Cerebellar cortex (tissue), 1 donor: ENCODE data around the gene ATXN2L.
"Not testable (repeated sequence)": the region's sequence is repeated elsewhere in the genome, so short reads cannot be mapped to it uniquely, and the experiment has no call there.

Experiments
- DNase-seq: peaks from one replicate; pipeline ENCODE4 v3.0.0-alpha.2; 2015; ENCODE audit warnings: low spot score

The ATXN2L gene, protein sequence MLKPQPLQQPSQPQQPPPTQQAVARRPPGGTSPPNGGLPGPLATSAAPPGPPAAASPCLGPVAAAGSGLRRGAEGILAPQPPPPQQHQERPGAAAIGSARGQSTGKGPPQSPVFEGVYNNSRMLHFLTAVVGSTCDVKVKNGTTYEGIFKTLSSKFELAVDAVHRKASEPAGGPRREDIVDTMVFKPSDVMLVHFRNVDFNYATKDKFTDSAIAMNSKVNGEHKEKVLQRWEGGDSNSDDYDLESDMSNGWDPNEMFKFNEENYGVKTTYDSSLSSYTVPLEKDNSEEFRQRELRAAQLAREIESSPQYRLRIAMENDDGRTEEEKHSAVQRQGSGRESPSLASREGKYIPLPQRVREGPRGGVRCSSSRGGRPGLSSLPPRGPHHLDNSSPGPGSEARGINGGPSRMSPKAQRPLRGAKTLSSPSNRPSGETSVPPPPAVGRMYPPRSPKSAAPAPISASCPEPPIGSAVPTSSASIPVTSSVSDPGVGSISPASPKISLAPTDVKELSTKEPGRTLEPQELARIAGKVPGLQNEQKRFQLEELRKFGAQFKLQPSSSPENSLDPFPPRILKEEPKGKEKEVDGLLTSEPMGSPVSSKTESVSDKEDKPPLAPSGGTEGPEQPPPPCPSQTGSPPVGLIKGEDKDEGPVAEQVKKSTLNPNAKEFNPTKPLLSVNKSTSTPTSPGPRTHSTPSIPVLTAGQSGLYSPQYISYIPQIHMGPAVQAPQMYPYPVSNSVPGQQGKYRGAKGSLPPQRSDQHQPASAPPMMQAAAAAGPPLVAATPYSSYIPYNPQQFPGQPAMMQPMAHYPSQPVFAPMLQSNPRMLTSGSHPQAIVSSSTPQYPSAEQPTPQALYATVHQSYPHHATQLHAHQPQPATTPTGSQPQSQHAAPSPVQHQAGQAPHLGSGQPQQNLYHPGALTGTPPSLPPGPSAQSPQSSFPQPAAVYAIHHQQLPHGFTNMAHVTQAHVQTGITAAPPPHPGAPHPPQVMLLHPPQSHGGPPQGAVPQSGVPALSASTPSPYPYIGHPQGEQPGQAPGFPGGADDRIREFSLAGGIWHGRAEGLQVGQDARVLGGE

DNA sequence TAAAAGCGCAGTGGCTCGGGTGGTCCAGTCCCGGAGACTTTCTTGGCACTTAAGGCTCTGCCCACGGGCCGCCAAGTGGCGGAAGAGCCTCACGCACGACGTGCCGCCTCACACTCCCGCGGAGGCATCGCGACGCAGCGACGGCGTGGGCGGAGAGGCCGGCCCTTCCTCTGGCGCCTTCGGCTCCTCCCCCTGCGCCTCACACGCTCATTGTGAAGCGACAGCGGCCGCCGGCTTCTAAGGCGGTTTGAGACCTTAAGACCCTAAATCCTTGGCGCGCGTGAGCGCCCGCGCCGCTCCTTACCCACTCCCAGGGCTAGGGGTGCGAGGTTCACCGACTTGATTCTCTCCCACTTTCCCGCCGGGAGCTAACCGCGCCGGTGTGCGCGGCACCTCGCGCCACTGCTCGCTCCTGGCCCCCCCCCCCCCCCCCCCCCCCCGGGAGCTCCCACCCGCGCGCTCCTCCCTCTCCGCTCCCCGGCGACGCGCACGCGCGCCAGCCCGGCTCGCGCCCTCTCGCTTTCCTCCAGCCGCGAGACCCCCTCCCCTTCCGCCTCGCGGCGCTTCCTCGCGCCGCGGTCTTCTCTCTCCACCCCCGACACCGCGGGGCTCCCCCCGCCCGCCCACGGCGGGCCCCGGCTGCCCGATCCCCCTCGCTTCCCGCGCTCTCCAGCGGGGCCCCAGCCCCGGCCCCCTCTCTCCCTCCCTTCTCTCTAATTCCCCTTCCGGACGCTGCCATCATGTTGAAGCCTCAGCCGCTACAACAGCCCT is at the start of gene ATXN2L:
Gene ATXN2L (plus strand): TSS at position 480 of the 771 bp plus-strand sequence. CDS start 261 bp downstream, at position 741.
- peak; percentile 93 for DNase-seq

DNA sequence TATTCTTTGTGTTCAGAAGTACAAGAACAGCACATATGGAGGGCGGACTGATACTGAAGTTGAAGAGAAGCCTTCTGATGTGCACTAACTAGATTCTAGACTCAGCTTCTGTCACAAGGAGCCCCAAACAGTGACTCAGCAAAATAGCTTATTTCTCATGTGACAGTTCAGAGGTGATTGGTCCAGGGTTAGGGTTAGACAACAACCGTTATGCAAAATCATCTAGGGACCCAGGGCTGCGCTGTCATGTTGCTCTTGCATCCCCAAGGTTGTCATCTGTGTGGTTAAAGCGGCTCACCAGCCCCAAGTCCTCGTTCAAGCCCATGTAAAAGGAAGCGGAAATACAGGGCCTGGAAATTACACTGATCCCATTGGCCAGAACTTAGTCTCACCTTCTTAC is 41.1 kb upstream of the ATXN2L start:
- DNase-seq, result not testable (repeated sequence)

DNA sequence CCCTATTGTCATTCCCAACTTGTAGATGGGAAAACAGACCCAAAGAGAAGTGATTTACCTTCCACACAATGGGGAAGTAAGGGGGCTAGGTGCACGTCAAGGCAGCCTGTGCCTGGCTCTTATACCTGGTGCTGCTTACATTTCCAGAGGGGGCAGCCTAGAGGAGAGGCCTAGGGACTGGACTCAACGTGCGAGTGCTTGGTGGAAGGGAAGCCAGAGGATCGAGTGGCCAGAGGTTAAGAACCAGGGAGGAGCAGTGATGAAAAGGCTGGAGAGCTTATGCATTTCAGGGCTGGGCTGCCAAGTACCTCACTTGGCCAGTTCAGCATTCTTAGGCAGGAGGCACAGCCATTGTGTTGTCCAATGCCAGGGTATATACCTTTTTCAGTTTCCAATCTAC is 40.4 kb upstream of the ATXN2L start:
- DNase-seq, result not testable (repeated sequence)

DNA sequence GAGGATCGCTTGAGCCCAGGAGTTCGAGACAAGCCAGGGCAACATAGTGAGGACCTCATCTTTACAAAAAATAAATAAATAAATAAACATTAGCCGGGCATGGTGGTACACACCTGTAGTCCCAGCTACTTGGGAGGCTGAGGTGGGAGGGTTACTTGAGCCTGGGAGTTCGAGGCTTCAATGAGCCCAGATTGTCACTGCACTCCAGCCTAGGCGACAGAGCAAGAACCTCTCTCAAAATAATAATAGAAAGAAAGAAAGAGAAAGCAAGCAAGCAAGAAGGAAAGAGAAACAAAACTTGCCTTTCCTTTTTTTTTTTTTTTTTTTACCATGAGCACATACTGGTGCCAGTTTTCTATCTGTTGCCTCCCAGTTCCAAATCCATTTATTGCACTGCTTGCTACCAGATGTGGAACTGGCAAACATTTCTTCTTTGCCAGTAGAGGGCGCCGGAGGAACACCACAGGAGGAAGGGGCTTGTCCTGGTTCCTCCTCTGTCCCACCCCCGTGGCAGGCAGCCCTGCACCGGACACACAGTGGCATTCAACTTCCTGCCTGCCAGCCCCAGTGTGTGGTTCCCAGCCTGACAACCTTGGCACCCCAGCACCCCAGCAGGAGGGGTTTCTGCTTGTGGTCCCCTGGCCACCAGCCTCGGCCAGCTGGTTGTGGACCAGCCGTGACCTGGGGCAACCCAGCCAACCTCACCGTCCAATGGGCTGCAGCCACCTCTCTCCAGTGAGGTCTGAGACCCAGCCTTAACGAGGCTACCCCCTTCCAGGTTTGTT is 20.4 kb upstream of the ATXN2L start:
- not testable (repeated sequence) for DNase-seq

DNA sequence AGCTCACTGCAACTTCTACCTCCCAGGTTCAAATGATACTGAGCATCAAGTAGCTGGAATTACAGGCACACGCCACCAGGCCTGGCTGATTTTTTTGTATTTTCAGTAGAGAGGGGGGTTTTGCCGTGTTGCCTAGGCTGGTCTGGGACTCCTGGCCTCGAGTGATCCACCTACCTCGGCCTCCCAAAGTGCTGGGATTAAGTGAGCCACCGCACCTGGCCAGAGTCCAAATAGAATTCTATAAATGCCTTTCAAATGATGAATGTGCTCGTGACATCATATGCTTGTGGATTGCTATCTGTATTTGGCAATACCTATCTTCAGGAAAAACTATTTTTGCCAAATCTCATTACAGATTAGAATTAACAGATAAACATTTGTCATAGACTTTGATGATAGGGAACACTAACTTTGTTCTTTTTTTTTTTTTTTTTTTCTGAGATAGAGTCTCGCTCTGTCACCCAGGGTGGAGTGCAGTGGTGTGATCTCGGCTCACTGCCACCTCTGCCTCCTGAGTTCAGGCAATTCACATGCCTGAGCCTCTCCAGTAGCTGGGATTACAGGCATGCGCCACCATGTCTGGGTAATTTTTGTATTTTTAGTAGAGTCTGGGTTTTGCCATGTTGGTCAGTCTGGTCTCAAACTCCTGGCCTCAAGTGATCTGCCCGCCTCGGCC is 15.2 kb upstream of the ATXN2L start:
- not testable (repeated sequence) for DNase-seq

DNA sequence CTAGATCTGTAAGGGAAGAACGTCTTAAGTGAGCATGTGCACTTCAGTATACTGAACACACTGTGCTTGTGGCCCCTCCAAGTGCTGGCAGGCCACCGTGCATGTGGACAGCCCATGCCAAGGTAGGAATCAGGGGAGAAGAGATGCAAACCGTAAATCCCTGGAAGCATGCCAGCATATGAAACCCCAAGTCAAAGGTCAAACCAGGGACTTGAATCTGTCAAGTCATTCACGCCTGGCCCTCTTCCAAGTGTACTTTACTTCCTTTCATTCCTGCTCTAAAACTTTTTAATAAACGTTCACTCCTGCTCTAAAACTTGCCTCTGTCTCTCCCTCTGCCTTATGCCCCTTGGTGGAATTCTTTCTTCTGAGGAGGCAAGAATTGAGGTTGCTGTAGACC is 2.8 kb upstream of the ATXN2L start:
- no peak for DNase-seq

DNA sequence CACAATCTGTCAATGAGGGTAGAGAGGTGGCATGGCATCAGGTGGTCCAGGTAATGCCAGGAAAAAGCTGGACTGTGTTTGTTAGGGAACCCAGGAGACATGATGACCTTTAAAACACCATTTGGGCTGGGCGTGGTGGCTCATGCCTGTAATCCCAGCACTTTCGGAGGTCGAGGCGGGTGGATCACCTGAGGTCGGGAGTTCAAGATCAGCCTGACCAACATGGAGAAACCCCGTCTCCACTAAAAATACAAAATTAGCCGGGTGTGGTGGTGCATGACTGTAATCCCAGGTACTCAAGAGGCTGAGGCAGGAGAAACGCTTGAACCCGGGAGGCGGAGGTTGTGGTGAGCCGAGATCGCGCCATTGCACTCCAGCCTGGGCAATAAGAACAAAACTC is 2.3 kb upstream of the ATXN2L start:
- DNase-seq, result not testable (repeated sequence)

DNA sequence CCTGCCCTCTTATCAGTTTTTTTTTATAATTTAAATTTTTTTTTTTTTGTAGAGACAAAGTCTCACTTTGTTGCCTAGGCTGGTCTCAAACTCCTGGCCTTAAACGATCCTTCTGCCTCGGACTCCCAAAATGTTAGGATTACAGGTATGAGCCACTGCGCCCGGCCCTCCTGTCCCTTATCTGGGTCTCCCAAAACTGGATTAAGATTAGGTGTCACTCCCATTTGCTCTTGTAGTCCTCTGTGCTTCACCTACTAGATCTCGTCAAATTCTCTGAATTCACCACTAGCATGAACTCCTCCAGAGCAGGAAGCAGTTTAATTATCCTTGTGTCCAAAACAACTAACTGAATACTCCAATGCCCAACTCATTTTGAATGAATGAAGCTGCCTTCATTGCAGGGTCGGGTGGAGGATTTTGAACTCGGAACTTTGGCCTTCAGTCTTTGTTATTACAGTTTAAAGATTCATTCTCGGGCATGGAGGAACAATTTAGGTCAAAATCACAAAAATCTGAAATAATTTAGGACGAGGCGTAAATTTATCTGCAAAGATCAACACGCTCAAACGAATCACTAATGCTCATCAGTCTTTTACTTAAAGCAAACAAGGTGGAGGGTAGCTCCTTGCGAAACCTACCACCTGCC is 802 bp upstream of the ATXN2L start:
- no peak for DNase-seq

DNA sequence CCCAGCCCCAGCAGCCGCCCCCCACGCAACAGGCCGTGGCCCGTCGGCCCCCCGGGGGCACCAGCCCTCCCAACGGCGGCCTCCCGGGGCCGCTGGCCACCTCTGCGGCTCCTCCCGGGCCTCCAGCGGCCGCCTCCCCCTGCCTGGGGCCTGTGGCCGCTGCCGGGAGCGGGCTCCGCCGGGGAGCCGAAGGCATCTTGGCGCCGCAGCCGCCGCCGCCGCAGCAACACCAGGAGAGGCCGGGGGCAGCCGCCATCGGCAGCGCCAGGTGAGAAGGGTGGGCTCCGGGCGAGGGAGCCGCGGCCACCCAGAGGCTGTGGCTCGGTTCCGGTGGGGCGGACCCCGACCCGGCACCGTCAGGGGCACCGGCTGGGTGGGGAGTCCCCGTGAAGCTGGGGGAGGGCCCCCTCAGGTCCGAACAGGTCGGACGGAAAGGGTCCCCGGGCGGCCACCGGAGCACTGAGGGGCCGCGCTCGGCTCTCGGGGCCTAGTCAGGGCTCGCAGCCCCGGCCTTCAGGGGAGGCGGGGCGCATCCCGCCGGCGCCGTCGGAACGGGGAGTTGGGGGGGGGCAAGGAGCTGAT is 583 bp downstream of the ATXN2L start:
- no peak for DNase-seq

DNA sequence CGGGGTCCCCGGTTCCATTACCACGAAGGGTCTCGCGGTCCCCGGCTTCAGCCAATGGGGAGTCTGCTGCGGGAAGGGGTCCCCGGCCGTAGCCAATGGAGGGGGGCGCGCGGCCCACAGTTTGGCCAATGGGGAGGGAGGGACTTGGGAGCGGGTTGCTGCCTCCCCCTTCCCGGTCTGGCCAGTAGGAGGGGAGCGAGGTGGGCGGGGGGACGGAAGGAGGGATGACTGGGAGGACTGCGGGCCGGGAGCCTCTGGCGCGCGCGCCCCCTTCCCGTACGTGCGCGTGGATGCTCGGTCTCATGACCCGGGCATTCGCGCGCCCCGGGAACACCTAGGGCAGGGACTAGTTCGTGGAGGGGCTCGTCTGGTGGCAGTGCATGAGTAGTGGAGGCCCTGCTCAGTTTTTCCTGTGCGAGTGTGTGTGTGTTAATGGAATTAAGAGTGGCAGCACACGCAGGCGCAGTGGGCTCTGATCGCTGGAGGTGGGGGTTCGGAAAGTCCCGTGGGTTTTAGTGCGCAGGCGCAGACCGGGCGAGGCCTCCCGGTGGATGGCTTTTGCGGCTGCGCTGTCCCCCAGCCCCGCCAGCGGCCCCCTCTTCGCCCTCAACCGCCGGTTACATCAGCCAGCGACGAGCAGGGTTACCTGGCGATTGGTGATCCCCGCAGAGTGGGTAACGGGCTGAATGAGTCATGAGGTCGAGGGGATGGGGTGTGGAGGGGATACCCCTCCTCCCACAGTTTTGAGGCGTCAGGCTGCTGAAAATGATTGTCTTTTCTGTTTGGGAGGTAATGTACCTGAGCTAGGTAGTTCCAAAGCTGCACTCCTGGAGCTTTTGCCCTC is 1.3 kb downstream of the ATXN2L start:
- DNase-seq, result peak; percentile 98

DNA sequence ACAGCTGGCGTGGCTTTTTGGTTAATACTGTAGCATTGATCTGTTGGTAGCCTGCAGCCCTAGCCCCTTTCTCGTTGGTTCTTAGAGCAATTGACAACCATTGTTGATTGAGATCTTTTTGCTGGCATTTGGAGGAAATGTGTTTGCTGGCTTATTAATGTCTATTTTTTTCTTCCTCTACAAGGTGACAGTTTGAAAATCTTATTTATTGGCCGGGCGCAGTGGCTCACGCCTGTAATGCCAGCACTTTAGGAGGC is 1.8 kb downstream of the ATXN2L start:
- DNase-seq, result no peak

DNA sequence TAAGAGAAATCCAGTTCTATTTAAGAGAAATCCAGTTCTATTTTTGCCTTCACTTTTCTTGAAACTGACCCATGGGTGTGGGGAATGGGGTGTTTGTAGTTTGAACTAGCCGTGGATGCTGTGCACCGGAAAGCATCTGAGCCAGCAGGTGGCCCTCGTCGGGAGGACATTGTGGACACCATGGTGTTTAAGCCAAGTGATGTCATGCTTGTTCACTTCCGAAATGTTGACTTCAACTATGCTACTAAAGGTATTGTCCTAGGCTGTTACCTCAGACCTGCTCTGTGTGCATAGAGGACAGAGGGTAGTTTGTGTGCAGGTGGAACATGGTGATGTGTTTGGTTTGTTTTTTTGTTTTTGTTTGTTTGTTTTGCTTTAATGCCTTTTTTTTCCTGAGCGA is 3.3 kb downstream of the ATXN2L start:
- DNase-seq, result no peak

DNA sequence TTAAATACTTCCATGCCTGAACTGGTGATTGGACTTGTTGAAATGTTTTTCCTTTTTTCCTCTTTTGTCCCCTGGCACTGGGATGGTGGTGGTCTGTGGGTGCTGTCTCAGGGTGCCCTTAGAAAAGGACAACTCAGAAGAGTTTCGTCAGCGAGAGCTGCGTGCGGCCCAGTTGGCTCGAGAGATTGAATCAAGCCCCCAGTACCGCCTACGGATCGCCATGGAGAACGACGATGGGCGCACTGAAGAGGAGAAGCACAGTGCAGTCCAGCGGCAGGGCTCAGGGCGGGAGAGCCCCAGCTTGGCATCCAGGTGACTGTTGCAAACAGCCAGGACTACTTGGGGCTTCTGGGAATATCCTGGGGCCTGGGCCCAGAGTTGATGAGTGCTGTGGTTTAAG is 6.9 kb downstream of the ATXN2L start:
- DNase-seq, result no peak

DNA sequence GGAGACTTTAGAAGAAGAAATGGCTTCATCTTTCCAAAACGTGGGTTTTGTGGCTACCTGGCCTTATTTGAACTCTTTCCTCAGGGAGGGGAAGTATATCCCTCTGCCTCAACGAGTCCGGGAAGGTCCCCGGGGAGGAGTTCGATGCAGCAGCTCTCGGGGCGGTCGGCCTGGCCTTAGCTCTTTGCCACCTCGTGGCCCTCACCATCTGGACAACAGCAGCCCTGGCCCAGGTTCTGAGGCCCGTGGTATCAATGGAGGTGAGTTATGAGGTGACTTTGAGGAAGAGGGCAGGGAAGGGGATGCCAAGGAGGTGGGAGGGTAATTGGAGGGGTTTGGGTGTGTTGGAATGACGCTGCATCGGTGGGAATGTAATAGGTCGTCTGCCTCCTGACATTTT is 7.7 kb downstream of the ATXN2L start:
- DNase-seq, result no peak

DNA sequence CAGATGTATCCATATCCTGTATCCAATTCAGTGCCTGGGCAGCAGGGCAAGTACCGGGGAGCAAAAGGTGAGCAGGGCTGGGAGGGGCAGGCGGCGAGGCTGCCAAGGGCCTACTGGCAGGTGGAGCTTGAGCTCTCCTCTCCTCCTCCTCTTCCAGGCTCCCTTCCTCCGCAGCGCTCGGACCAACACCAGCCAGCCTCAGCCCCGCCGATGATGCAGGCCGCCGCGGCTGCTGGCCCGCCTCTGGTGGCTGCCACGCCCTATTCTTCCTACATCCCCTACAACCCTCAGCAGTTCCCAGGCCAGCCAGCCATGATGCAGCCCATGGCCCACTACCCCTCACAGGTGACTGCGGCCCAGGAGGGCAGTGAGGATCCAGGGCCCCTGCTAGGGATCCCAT is 11.6 kb downstream of the ATXN2L start:
- DNase-seq, result no peak

DNA sequence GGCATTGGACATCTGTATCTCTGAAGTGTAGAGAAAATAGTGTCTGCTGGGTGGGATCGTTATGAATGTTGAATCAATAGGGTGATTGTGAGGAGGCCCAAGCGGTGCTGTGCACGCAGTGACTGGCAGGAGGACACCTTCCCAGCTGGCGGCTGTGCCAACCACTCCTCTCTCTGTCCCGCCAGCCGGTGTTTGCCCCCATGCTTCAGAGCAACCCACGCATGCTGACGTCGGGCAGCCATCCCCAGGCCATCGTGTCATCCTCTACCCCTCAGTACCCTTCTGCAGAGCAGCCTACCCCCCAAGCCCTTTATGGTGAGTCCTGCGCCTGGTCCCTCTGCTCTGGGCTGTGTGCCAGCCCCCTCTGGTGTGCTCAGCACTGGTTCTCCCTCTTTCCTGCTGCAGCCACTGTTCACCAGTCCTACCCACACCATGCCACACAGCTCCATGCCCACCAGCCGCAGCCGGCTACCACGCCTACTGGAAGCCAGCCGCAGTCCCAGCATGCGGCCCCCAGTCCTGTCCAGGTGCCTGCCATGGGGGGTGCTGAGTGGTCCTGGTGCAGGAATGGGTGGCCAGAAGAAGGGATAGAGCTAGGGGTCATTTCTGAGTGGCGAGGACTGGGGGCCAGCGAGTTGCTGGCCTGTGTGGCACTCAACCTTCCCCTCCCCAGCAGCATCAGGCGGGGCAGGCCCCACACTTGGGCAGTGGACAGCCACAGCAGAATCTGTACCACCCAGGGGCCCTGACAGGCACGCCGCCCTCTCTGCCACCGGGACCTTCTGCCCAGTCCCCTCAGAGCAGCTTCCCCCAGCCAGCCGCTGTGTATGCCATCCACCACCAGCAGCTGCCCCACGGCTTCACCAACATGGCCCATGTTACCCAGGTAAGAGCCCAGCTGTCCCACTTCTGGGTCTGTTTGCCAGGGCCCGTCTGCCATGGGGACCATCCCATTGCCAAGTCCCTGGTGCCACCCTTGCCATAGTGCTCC is 12.4 kb downstream of the ATXN2L start:
- DNase-seq, result no peak

DNA sequence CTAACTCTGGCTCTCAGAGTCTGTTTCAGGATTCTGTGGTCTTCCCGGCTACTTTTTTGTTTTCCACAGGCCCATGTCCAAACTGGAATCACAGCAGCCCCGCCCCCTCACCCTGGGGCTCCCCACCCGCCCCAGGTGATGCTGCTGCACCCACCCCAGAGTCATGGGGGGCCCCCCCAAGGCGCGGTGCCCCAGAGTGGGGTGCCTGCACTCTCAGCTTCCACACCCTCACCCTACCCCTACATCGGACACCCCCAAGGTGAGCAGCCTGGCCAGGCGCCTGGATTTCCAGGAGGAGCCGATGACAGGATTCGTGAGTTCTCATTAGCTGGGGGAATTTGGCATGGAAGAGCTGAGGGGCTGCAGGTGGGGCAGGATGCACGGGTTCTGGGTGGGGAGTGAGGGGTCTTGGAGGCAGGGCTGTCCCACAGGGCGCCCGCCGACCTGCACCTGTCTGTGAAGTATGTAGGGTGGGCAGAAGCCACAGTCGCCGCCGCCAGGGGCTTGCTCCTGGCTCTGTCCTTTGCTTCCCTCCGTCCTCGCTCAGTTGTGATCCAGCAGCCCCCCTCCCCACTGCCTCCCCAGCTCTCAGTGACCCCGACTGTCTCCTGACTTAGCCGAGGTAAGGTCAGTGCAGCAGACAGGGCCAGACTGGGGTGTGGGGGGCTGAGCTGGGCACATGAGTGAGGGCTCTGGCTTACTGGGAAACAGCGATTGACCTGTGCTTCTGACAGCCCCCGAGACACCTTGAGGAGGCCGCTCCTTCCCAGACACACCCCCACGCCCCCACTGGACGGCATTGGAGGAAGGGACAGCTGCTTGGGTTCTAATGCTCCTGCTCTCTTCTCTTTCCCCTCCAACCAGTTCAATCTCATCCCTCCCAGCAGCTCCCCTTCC is 13.3 kb downstream of the ATXN2L start:
- DNase-seq, result no peak
